Upper lobe of left lung (tissue), 6 donors: ENCODE results near the gene CHPF2. TPM values are rescaled to one million over a fixed set of nuclear protein-coding genes. Genes with fewer than 3 reads are reported as not detected.

Experiments used
- ATAC-seq, 2 donors: fragments of 200-7000 bp; cut with Tn5 transposase; one replicate each; pipeline ENCODE4 v1.9.1; 2022; ENCODE audit warnings: mild to moderate bottlenecking in 2 of 2, moderate library complexity in 2 of 2; ENCODE audit not compliant: low FRiP score in 2 of 2
- DNase-seq, 2 donors: peaks; one replicate each; pipeline ENCODE4 v3.0.0-alpha.2; 2019 to 2020
- H3K27ac ChIP-seq, 4 donors: fragments of 200-600 bp; sonication (generic); one replicate each; pipeline ENCODE4 v1.5.1; 2016 to 2019
- H3K27me3 ChIP-seq, 4 donors: fragments of 200-600 bp; sonication (generic); one replicate each; pipeline ENCODE4 v1.5.1; 2017 to 2019
- H3K36me3 ChIP-seq, 4 donors: fragments of 200-600 bp; sonication (generic); one replicate each; pipeline ENCODE4 v1.5.1; 2016 to 2019
- H3K4me1 ChIP-seq, 4 donors: fragments of 200-600 bp; sonication (generic); one replicate each; pipeline ENCODE4 v1.5.1; 2018 to 2019
- H3K4me3 ChIP-seq, 4 donors: fragments of 200-600 bp; sonication (generic); one replicate each; pipeline ENCODE4 v1.5.1; 2017 to 2019; ENCODE audit warnings: mild to moderate bottlenecking in 2 of 4, moderate library complexity in 1 of 4
- H3K9me3 ChIP-seq, 4 donors: fragments of 200-600 bp; sonication (generic); one replicate each; pipeline ENCODE4 v1.5.1; 2018 to 2019
- CTCF ChIP-seq, 6 experiments: fragments of 450-650 bp in 4 of 6; fragments of 200-600 bp in 2 of 6; sonication (generic) in 2 of 6; IDR thresholded peaks; one replicate each; pipeline ENCODE4 v1.5.1; 2016 to 2019; ENCODE audit warnings: antibody characterized with exemption in 6 of 6
- EP300 ChIP-seq, 4 donors: sonication (generic); formaldehyde crosslinking; IDR thresholded peaks; one replicate each; pipeline ENCODE4 v1.5.1; 2017; ENCODE audit warnings: antibody characterized with exemption in 4 of 4, control low read depth in 2 of 4
- POLR2A ChIP-seq, 4 donors: fragments of 450-650 bp; IDR thresholded peaks; one replicate each; pipeline ENCODE4 v1.5.1; 2016 to 2017; ENCODE audit warnings: antibody characterized with exemption in 4 of 4, mild to moderate bottlenecking in 2 of 4
- POLR2AphosphoS5 ChIP-seq, 2 donors: sonication (generic); formaldehyde crosslinking; IDR thresholded peaks; one replicate each; pipeline ENCODE4 v1.5.1; 2017; ENCODE audit warnings: antibody characterized with exemption in 2 of 2
- WGBS, 2 donors: methylation state at CpG; one replicate each; pipeline ENCODE4 v1.1.5; 2017 to 2018; 5-methylcytosine and 5-hydroxymethylcytosine counted together
- total RNA-seq, 6 donors: library from RNA; depleted of rRNA in 4 of 6; stranded (reverse); fragments of >200 nt in 4 of 6; gene quantifications; one replicate each; pipeline versions ENCODE4 v1.1.0 to v1.2.1, GENCODE V29; 2016 to 2021
- donor health status: DM: no; HTN: no; CAD: no; lungs with moderate emphysema.
- donor health status: DM: no; HTN: yes; CAD: no; lungs with severe emphysema.

Gene CHPF2
- total RNA-seq, 6 donors from 2014 or later: 34.4 to 69.1 (median 47.4) TPM

GRCh38 chr7:151249732-151250072, 17.4 kb downstream of the CHPF2 start:
- Histone ChIP-seq H3K36me3 (no peaks in the 10 kb centered on the region), H3K9me3 (no peaks in the 10 kb centered on the region), H3K27me3 (peaks cover 0 to 12% (median 5%) of the 10 kb centered on the region in 4 donors), H3K4me3 (peak overlapping the region in 3 of 4 donors; percentile 59 to 69 (median 64)), H3K27ac (peak overlapping the region; percentile 79 to 90 (median 84)), H3K4me1 (peaks cover 43 to 79% (median 59%) of the 10 kb centered on the region in 4 donors)
- peak in 1 of 2 donors; percentile 49 for ATAC-seq
- 19 to 23% methylated on average over 5 of the region's 5 CpGs for WGBS, 2 donors
- DNase-seq: peak in 1 of 2 donors; percentile 80
- TF ChIP-seq EP300 (IDR thresholded peaks at IDR 0.05): no peak
- no peak for TF ChIP-seq POLR2A (IDR thresholded peaks at IDR 0.05)
- no peak for TF ChIP-seq CTCF (IDR thresholded peaks at IDR 0.05)
- no peak for TF ChIP-seq POLR2AphosphoS5 (IDR thresholded peaks at IDR 0.05)

GRCh38 chr7:151250181-151251132, 18.2 kb downstream of the CHPF2 start:
- H3K4me3 ChIP-seq: peak overlapping the region in 1 of 4 donors; percentile 65
- peaks cover 0 to 5% (median 2%) of the 10 kb centered on the region in 4 donors for H3K27me3 ChIP-seq
- 63 to 69% methylated on average over 7 of the region's 7 CpGs for WGBS, 2 donors
- DNase-seq: no peak
- H3K4me1 ChIP-seq: peaks cover 35 to 72% (median 51%) of the 10 kb centered on the region in 4 donors
- H3K27ac ChIP-seq: peak overlapping the region; percentile 79 to 90 (median 84)
- no peak for ATAC-seq
- TF ChIP-seq EP300 (IDR thresholded peaks at IDR 0.05): no peak
- no peak for TF ChIP-seq POLR2A (IDR thresholded peaks at IDR 0.05)
- TF ChIP-seq POLR2AphosphoS5 (IDR thresholded peaks at IDR 0.05): no peak
- no peak for TF ChIP-seq CTCF (IDR thresholded peaks at IDR 0.05)
- no peaks in the 10 kb centered on the region for H3K9me3 ChIP-seq
- H3K36me3 ChIP-seq: no peaks in the 10 kb centered on the region

DNA sequence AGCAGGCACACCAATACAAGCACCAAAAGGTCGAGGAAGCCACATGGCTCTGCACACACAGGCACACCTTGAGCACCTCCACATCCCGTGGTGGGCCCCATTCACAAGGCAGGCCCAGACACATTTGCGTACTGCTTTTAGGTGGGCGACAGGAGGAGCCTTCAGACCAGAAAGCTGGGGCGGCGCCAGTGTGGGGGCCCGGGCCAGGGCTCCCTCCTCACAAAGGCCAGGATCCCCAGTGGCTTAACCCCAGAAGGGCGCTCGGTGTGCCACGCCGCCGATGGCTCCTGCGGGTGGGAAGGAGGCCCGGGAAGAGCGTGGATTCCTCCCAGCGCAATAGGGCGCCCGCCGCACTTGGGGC, 19.0 kb downstream of the CHPF2 start:
- H3K9me3 ChIP-seq: no peaks in the 10 kb centered on the region
- TF ChIP-seq POLR2AphosphoS5 (IDR thresholded peaks at IDR 0.05) (no peak), POLR2A (IDR thresholded peaks at IDR 0.05) (peak in 1 of 4 donors; percentile 20), CTCF (IDR thresholded peaks at IDR 0.05) (no peak)
- H3K4me3 ChIP-seq: peak overlapping the region in 3 of 4 donors; percentile 54 to 65 (median 64)
- ATAC-seq: no peak
- H3K4me1 ChIP-seq: peaks cover 32 to 63% (median 47%) of the 10 kb centered on the region in 4 donors
- no peaks in the 10 kb centered on the region for H3K27me3 ChIP-seq
- peak overlapping the region; percentile 63 to 83 (median 78) for H3K27ac ChIP-seq
- WGBS, 2 donors: 10 to 14% methylated on average over 1 to 18 of the region's 19 CpGs
- DNase-seq: no peak
- H3K36me3 ChIP-seq: no peaks in the 10 kb centered on the region

GRCh38 chr7:151251689-151252560, 19.6 kb downstream of the CHPF2 start:
- TF ChIP-seq POLR2A (IDR thresholded peaks at IDR 0.05): peak in 1 of 4 donors; percentile 23
- TF ChIP-seq EP300 (IDR thresholded peaks at IDR 0.05): no peak
- Histone ChIP-seq H3K27ac (peak overlapping the region; percentile 63 to 87 (median 82)), H3K4me3 (peak overlapping the region; percentile 43 to 65 (median 59)), H3K4me1 (peaks cover 29 to 58% (median 43%) of the 10 kb centered on the region in 4 donors), H3K9me3 (no peaks in the 10 kb centered on the region), H3K27me3 (no peaks in the 10 kb centered on the region), H3K36me3 (no peaks in the 10 kb centered on the region)
- WGBS, 2 donors: 6% methylated on average over 34 to 46 of the region's 79 CpGs
- peak; percentile 32 to 71 for ATAC-seq
- peak in 1 of 2 donors; percentile 94 for DNase-seq

GRCh38 chr7:151252561-151252835, 20.2 kb downstream of the CHPF2 start:
- Histone ChIP-seq H3K27me3 (no peaks in the 10 kb centered on the region), H3K36me3 (no peaks in the 10 kb centered on the region), H3K4me3 (peak overlapping the region in 3 of 4 donors; percentile 54 to 65 (median 64)), H3K9me3 (no peaks in the 10 kb centered on the region), H3K27ac (peak overlapping the region; percentile 52 to 87 (median 82)), H3K4me1 (peaks cover 26 to 52% (median 38%) of the 10 kb centered on the region in 4 donors)
- ATAC-seq (no peak), DNase-seq (no peak)
- TF ChIP-seq EP300 (IDR thresholded peaks at IDR 0.05) (no peak), CTCF (IDR thresholded peaks at IDR 0.05) (no peak), POLR2AphosphoS5 (IDR thresholded peaks at IDR 0.05) (no peak), POLR2A (IDR thresholded peaks at IDR 0.05) (no peak)
- WGBS, 2 donors: 36 to 49% methylated on average over 7 to 9 of the region's 9 CpGs
